HG02870 (cell line): ENCODE data around the gene TSC1.
"Not testable (repeated sequence)": the region's sequence is repeated elsewhere in the genome, so short reads cannot be mapped to it uniquely, and the experiment has no call there.

Source experiments
- ATAC-seq: cut with Tn5 transposase; IDR thresholded peaks from one replicate; pipeline ENCODE4 v1.9.1; 2021; ENCODE audit warnings: mild to moderate bottlenecking, moderate library complexity; ENCODE audit not compliant: unreplicated experiment

Gene TSC1

DNA sequence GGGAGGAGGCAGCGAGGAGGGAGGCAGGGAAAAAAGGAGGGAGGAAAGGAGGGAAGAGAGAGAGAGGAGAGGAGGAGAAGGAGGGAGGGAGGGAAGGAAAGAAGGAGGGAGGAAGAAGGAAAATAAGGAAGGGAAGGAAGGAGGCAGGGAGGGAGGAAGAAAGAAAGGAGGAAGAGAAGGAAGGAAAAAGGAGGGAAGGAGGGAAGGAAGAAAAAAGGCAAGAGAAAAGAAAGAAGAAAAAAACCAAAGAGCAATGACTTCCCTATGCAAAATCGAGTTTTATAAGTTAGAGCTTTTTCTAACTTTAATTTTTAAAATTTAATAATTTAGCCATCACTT lies 33.7 kb upstream of the TSC1 start:
- no peak for ATAC-seq

DNA sequence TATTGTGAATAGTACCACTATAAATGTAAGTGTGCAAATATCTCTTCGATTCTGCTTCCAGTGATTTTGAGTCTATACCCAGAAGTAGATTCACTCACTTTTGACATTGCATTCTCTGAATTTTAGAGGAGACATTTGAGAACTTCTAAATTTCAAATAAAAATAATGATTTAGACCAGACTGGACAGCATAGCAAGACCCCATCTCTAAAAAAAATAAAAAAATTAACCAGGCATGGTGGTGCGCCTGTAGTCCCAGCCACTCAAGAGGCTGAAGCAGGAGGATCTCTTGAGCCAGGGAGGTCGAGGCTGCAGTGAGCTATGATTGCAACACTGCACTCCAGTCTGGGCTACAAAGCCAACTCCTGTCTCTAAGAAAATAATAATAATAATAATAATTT lies 32.2 kb upstream of the TSC1 start:
- ATAC-seq = no peak

DNA sequence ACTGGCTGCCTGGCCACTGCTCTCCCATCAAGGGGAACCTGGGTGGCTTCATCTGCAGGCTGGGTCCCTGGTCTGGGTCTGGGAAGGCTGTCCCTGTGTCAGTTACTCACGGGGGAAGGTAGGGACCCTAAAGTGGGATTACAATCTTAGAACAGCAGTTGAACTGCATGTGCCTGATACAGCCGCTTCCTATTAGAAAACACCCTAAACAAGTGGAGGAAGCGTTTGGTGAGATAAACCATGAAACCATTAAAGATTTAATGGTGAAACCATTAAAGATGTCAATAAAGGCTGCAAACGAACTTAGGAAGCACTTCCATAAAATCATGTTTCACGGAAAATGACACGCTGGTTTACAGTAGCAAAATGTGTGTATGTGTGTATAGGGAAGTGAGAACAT lies 31.5 kb upstream of the TSC1 start:
- no peak for ATAC-seq

DNA sequence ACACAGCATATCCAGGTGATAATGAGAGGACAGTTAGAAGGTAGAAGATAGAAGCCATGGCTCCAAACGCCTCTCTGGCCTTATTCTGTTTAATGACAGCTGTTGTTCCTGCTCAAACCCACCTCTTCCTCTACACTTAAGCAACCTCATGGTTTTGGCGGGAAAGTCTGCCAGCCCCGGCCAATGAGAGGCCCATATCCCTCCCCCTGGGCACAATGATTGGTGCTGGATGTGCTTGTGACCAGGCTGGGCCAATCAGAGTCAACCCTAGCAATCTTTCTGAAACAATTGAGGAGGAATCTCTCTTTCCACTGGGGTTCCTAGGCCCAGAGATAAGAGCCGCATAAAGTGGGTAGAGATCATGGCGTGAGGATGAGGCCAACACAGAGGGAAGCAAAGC lies 29.3 kb upstream of the TSC1 start:
- ATAC-seq = no peak

DNA sequence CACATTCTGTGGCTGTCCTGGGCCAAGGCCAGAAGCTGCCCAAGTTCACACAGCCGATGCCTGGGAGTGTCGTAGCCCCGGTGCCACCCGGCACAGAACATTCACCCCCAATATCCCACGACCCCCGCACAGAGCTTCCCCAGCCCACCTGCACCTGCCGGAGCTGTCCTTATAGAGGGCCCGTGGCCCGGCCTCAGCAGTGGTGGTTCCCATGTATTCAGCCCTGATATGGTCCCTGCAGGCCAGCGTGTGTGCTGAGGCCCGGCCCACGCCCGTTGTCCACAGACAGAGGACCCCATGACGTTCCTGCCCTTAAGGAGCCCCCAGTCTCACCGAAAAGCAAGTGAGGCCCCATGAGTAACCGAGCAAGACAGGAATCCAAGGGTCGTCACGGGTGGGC lies 28.8 kb upstream of the TSC1 start:
- no peak for ATAC-seq

DNA sequence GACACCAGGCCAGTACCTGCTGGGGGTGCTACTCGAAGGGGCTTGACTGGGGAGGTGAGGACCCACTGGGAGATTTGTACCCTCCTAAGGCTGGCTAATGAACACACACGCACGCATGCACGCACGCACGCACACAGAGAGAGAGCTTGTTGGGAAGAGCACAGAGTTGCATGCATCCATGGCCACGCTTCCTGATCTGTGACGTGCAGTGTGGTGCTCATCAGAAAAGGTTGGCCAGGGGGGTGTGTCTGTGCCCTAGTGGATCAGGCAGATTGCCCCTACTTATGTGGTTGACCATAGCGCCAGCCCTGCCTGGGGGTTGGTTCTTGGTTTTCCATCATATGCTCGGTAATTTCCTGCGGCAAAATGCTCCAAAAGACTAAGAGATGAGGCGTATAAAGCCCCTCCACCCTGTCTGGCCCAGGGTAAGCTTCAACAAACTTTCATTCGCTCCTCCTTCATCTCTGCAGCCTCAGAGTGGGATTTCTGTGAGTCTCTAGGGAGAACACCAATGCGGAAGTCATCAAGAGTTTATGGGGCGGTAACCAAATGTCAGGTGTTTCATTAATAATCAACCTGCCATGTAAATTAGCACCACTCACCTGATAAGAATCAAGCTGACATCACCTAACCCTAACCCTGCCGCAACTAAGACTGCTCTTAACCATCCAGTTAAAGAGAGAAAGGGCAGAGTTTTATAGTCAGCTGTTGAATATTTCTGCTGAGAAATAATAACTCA lies 26.1 kb upstream of the TSC1 start:
- no peak for ATAC-seq

DNA sequence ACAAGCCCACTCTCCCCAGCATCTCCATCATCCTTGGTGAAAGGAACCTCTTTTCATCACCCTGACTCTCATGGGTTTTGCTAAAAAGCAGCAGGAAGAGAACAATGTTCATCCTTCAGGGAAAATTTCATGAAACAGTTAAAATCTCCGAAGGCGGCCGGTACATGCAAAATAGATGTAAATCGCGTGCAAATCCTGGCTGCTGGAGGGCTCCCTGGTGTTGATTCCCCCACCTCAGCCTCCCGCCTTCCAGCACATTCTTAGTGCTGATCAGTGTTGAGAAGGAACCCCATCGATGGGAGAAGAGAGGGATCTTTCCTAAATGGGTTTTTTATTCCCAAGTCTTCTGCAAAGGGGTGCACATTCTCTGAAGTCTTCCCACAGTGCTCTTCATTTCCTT lies 25.4 kb upstream of the TSC1 start:
- no peak for ATAC-seq

DNA sequence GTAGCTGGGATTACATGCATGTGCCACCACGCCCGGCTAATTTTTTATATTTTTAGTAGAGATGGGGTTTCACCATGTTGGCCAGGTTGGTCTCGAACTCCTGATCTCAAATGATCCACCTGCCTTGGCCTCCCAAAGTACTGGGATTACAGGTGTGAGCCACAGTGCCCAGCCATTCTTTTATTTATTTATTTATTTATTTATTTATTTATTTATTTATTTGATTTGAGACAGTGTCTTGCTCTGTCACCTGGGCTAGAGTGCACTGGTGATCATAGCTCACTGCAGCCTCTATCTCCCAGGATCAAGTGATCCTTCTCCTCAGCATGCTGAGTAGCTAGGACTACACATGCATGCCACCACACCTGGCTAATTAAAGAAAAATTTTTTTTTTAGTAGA lies 23.5 kb upstream of the TSC1 start:
- ATAC-seq = not testable (repeated sequence)

DNA sequence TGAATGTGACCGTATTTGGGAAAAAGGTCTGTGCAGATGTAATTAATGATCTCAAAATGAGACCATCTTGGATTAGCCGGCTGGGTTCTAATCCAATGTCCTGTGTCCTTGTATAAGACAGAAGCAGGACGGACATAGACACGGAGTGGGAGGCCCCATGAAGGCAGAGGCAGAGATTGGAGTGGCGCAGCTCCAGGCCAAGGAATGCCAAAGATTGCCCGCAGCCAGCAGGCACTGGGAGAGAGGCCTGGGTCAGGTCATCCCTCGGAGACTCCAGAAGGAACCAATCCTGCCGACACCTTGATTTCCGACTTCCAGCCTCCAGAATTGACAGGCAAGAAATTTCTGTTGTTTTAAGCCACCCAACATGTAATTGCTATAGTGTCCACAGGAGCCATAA lies 21.1 kb upstream of the TSC1 start:
- no peak for ATAC-seq

DNA sequence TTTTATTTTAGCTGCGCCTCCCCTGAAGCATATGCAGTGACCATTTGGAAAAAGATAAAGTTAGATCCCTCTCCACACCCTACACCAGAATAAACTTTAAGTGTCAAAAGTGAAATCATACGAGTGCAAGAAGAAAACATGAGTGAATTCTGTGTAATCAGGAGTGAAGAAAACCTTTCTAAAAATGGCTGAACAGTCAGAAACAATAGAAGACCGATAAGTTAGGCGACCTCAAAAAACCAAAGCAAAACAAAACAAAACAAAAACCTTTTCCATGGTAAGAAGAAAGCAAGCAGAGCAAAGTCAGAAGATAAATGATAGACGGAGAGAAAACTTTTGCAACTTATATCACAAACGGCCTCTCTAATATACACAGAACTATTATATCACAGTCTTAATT lies 16.6 kb upstream of the TSC1 start:
- no peak for ATAC-seq

DNA sequence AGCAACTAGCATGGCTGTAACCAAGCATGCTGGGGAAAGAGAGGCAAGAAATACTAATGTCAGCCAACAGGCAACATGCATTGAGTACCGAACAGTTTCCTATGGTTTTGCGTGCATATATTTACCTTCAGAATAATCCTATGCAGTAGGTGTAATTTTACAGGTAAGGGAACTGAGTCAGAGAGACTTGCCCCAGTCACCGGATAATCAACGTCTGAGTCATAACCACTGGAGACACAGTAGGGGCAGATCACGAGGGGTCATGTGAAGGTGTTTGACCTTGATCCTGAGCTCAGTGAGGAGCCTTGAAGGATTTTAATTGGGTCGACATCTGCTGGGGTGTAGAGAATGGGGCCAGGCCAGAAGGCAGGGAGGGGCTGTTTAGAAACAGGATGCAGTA lies 13.4 kb upstream of the TSC1 start:
- no peak for ATAC-seq

DNA sequence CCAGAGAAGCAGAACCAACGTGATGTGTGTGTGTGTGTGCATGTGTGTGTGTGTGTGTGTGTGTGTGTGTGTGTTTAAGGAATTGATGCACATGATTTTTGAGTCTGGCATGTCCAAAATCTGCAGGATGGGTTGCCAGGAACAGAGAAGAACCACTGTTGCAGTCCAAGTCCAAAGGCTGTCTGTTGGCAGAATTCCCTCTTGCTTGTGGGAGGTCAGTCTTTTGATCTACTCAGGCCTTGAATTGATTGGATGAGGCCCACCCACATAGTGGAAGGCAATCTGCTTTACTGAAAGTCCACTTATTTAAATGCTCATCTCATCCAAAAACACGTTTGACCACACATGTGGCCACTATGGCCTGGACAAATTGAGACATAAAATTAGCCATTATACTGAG lies 11.4 kb upstream of the TSC1 start:
- no peak for ATAC-seq

DNA sequence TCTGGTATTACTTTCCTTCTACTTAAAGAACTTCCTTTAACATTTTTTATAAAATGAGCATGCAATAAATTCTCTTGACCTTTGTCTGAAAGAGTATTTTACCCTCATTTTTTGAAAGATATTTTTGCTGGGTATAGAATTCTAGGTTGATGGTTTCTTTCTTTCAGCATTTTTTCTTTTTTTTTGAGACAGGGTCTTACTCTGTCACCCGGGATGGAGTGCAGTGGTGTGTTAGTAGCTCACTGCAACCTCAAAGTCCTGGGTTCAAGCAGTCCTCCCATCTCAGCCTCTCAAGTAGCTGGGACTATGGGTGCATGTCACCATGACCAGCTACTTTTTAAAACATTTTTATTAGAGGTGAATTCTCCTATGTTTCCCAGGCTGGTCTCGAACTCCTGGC lies 10.7 kb upstream of the TSC1 start:
- ATAC-seq = no peak

DNA sequence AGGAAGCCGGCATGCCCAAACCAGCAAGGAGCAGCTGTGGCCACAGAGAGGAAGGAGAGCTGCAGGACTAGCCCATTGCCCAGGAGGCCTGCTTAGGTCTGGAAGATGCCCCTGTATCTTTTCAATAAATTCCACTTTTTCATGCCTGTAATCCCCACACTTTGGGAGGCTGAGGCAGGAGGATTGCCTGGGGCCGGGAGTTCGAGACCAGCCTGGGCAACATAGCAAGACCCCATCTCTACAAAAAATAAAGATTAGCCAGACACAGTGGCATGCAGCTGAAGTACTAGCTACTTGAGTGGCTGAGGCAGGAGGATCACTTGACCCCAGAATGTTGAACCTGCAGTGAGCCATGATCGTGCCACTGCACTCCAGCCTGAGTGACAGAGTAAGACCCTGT lies 5.3 kb upstream of the TSC1 start:
- ATAC-seq = no peak

DNA sequence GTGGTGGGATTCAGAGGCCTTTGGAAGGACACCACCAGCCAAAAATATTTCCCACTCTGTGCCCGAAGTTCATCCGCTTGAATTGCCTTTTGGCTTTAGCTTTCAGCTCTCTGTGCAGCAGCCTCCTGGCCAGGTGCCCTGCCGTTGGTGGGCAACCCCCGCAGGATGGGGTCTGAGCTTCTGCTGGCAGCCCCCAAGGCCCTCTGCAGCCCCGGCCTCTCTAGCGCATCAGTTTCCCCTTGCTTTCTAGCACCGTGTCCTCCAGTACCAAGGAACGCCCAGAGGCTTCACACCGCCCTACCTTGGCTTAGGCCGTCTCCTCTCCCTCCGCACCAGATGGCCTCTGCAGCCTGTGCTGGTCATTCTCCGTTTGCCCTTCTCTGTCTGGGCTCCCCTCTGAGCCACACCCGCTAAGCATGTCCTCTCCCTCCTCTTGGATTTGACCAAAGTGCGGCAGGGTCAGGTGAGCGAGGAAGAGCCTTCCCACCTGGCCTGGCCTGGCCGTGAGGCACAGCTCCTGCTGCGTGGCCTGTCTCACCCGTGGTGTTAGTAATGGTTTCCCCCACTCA lies 4.2 kb upstream of the TSC1 start:
- no peak for ATAC-seq

DNA sequence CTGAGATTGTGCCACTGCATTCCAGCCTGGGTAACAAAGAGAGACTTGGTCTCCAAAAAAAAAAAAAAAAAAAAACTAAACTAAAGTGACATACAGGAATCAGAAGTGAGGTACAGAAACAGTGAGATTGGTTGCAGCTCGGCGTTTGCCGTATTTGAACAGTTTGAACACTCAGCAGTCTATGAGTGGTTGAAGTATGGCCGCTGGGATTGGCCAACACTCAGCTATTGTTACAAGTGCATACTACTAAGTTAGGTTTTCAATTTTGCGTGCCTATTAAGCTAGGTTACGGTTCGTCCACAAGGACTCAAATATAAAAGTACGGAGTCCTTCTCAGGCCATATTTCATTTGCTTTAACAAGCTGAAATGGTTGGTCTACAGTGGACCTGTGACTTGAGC lies 3.3 kb upstream of the TSC1 start:
- ATAC-seq = no peak

DNA sequence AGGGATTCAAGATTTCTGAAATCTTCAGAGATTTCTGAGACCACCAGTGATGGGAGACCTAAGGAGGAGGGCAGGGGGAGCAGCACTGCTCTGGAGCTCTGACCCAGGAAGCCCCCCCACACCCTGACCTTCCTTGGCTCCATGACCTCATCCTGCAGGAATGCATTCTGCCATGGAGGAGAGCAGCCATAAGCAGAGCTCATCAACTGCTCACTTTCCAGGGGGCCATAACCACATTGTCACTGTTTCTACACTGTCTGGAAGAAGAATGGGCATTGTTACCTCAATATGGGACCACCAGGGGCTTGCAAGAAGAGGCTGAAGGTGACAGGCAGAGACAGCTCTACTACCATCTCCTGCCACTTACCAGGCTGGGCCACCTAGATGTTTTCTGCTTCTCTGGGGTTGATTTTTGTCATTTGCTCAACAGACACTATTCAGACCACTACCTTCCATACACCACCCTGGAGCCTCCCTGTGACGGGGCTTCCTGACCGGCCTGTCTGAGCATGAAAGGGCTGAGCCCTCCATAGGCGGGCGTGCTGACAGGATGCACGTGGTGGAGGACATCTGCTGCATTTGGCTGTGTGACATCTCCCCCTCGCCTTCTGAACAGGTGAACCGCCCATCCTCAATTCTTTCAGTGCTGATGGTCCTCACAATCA lies 2.3 kb upstream of the TSC1 start:
- no peak for ATAC-seq

DNA sequence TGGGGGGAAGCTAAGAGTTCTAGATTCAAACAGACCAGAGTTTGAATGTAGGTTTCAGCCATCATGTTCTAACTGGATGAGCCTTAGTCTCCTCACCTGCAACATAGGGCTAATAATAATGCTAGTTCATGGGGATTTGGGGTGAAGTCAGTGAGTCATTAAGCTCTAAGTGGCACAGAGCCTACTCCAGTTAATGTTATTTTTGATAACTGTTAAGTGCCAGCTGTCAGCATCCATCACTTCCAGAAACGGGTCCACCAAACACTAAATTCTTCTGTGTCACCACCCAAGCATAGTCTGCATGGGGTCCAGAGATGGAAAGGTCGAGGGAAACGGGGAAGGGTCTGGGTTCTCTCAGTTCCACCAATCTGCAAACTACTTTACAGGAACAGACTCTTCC lies 1.8 kb upstream of the TSC1 start:
- ATAC-seq = no peak

DNA sequence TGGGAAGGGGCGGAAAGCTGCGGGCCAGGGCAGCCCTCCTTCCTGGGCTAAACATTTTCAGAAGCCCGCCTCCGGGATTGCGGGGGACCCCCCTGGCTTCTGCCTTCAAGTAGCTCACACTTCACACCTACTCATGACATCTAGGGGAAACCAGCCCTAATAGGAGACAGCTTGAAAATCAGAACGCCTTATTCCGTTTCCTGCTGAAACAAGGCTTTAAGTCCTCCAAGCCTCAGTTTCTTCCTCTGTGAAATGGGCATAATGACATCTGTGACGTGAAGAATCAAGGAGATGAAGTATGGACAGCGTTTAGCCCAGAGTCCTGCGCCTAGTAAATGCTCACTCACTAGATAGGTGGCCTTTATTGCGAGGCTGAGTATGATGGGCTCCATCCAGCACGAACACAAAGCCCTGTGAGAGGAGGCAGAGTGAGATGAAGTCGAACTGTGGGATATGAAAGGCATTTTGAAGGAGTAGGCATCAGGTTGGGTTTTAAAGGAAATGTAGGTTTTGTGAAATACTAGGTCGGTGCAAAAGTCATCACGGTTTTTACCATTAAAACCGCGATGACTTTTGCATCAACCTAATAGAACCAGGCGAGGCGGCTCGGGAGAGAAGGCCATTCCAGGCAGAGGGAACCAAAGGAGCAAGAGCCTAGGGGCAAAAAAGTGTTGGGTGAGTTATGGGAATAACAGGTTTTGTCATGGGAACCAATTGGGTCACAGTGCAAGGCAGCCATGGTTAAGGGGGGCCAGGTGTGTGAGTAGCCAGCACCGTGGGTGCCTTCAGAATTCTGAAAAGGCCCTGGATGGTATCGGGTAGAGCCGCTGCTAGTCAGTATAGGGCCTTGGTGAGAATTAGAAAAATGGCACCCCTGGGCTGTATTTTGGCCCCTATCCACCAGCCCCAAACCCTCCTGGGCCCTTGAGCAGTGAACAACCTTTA lies 1.0 kb upstream of the TSC1 start:
- ATAC-seq = no peak

DNA sequence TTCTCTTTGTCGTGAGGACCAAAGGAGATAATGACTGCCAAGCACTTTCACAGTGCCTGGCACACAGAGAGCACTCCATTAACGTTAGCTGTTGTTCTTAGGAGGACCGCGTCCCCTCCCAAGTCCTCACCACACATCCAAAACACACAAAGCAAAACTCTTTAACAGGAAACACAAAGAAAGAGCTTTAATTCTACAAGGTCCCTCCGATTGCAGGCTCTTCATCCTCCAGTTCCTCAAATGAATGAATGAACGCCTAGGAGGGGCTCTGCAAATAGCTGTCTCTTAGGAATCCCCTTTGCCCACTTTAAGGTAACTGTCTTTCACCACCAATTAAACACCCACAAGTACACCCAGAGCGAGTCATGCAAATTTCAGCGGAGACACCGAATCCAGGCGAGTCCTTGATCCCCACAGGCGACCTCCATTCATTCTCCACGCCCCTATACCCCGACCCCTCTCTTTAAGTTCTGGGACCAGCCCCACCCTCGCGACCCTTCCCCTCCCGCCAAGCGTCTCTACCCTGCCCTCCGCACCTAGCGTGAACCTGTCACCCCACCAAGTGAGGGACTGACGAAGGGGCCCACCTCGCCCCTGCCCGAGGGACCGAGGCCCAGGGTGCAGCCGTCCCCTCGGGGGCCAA lies 644 bp downstream of the TSC1 start:
- no peak for ATAC-seq

DNA sequence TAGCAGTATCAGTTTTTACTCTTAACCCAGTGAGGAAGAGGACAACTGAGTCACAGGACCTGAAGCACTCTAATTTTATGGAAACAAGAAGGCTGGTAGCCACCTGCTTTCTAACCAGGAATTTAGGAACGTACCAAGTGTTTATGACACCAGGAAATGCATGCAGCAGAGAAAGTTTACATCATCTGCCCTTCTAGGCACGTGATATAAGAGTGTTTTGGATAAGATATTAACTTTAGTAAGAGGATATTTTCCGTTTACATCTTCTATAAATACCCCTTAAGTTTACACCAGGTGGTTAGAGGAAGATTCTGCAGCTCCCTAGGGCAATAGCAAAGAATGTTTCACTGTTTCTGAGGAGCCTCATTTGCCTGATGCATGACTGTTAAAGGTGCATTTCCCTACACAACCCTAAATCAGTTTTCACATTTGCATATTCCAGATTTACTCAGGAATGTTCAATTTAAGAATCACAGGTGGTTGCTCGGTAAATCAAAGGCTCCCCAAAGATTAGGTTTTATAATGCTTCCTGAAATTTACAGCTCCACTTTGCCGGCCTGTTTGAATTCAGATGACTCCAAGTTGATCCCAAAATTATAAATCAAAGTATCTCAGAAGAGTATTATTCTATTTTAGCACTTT lies 1.8 kb downstream of the TSC1 start:
- no peak for ATAC-seq
